Naive B cell (primary cell): ENCODE results near the gene TMEM145. TPM values are rescaled to one million over a fixed set of nuclear protein-coding genes. Genes with fewer than 3 reads are reported as not detected.

Source experiments
- ATAC-seq, 2 donors: fragments of 150-1000 bp; cut with Tn5 transposase; 2 replicates each; pipeline ENCODE4 v1.10.0; 2021; ENCODE audit warnings: low read depth in 2 of 2, mild to moderate bottlenecking in 2 of 2, moderate library complexity in 2 of 2
- DNase-seq: peaks from one replicate; pipeline ENCODE4 v3.0.0; 2022
- H3K27ac Mint-ChIP-seq, 6 donors: one replicate each; pipeline ENCODE4 v1.8.0; 2020 to 2022; ENCODE audit warnings: mild to moderate bottlenecking in 6 of 6, mixed read lengths in 6 of 6, moderate library complexity in 5 of 6, inconsistent platforms in 2 of 6
- H3K27me3 Mint-ChIP-seq, 3 donors: one replicate each; pipeline ENCODE4 v1.8.0; 2021 to 2022; ENCODE audit warnings: mixed read lengths in 3 of 3, mild to moderate bottlenecking in 1 of 3
- H3K36me3 Mint-ChIP-seq, 2 donors: one replicate each; pipeline ENCODE4 v1.8.0; 2020 to 2022; ENCODE audit warnings: mixed read lengths in 2 of 2, inconsistent platforms in 1 of 2, mild to moderate bottlenecking in 1 of 2
- H3K4me1 Mint-ChIP-seq, 3 donors: one replicate each; pipeline ENCODE4 v1.8.0; 2020 to 2022; ENCODE audit warnings: mixed read lengths in 3 of 3, inconsistent platforms in 1 of 3, mild to moderate bottlenecking in 1 of 3, moderate library complexity in 1 of 3
- H3K4me3 Mint-ChIP-seq, 8 donors: one replicate each; pipeline ENCODE4 v1.8.0; 2020 to 2022; ENCODE audit warnings: mild to moderate bottlenecking in 8 of 8, mixed read lengths in 8 of 8, moderate library complexity in 8 of 8, inconsistent platforms in 2 of 8
- H3K9me3 Mint-ChIP-seq, 7 donors: one replicate each; pipeline ENCODE4 v1.8.0; 2020 to 2022; ENCODE audit warnings: mixed read lengths in 7 of 7, mild to moderate bottlenecking in 5 of 7, inconsistent platforms in 2 of 7, moderate library complexity in 1 of 7
- polyA plus RNA-seq, 6 donors: library from polyadenylated mRNA; unstranded; fragments of 300-500 nt; fragmentation: Illumina TruSeq; gene quantifications; one replicate each; pipeline ENCODE4 v1.2.3, GENCODE V29; 2021; ENCODE audit warnings: low read depth in 6 of 6

Gene TMEM145
- polyA plus RNA-seq, 6 donors from 2014 or later = not detected

- Mint-ChIP-seq H3K27me3 (no peaks in the 10 kb centered on the region), H3K27ac (peak overlapping the region in 3 of 6 donors; percentile 60 to 91 (median 81)), H3K9me3 (no peaks in the 10 kb centered on the region), H3K36me3 (peaks cover 0 to 15% of the 10 kb centered on the region in 2 donors), H3K4me1 (peaks cover 21 to 33% (median 30%) of the 10 kb centered on the region in 3 donors), H3K4me3 (no peak overlapping the region)
- DNase-seq = no peak
- ATAC-seq = no peak
Observed at GRCh38 chr19:42288387-42288786, 24.7 kb upstream of the TMEM145 start.

DNA sequence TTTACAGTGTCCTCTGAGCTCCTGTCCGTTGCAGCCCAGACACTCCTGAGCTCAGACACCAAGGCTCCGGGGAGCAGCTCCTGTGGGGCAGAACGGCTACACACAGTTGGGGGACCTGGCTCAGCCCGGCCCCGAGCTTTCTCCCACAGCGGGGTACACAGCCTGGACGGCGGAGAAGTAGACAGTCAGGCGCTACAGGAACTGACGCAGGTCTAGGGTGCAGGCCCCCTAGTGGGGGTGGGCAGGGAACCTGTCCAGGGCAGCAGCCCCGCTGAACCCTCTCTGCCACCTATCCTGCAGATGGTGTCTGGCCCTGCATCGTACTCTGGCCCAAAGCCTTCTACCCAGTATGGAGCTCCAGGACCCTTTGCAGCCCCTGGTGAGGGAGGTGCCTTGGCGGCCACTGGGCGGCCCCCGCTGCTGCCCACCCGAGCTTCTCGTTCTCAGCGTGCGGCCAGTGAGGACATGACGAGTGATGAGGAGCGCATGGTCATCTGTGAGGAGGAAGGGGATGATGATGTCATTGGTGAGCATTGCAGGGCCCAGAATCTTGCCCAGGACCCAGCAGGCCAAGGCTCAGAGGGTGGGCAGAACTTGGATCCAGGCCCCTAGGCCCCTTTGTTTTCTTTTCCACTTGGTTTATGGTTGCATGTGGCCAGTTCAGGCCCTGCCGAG, 24.1 kb upstream of the TMEM145 start:
- no peaks in the 10 kb centered on the region for H3K27me3 Mint-ChIP-seq
- H3K9me3 Mint-ChIP-seq = no peaks in the 10 kb centered on the region
- ATAC-seq = no peak
- peak overlapping the region in 2 of 6 donors; percentile 22 to 70 for H3K27ac Mint-ChIP-seq
- H3K4me3 Mint-ChIP-seq = no peak overlapping the region
- H3K36me3 Mint-ChIP-seq = peaks cover 0 to 21% of the 10 kb centered on the region in 2 donors
- H3K4me1 Mint-ChIP-seq = peaks cover 21 to 34% (median 30%) of the 10 kb centered on the region in 3 donors
- no peak for DNase-seq

DNA sequence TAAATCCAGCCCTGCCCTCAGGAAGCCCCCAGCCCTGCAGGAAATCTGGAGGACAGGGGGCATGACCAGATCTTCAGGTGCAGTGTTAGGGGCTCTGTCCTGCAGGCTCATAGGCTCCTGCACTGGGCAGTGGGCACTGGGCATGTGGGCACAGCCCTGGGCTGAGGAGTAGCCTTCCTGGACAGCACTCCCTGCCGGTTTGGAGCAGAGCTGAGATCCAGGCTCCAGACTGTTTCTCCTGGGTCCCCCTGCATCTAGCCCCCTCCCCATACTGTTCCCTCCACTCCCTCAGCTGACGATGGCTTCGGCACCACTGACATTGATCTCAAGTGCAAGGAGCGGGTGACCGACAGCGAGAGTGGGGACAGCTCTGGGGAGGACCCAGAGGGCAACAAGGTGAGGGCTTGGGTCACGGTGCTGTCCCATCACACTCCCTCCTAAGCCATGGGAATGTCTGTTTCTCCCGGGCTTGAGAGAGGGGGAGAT, 23.5 kb upstream of the TMEM145 start:
- H3K4me1 Mint-ChIP-seq = peaks cover 21 to 32% (median 30%) of the 10 kb centered on the region in 3 donors
- no peaks in the 10 kb centered on the region for H3K9me3 Mint-ChIP-seq
- ATAC-seq (no peak), DNase-seq (no peak)
- H3K27me3 Mint-ChIP-seq = no peaks in the 10 kb centered on the region
- no peak overlapping the region for H3K4me3 Mint-ChIP-seq
- H3K27ac Mint-ChIP-seq = peak overlapping the region in 1 of 6 donors; percentile 22
- peaks cover 0 to 23% of the 10 kb centered on the region in 2 donors for H3K36me3 Mint-ChIP-seq

- Mint-ChIP-seq H3K27me3 (no peaks in the 10 kb centered on the region), H3K36me3 (peaks cover 0 to 23% of the 10 kb centered on the region in 2 donors), H3K9me3 (no peaks in the 10 kb centered on the region), H3K27ac (no peak overlapping the region), H3K4me1 (peaks cover 15 to 27% (median 24%) of the 10 kb centered on the region in 3 donors), H3K4me3 (no peak overlapping the region)
- ATAC-seq (no peak), DNase-seq (no peak)
Observed at GRCh38 chr19:42290136-42290522, 23.0 kb upstream of the TMEM145 start.

DNA sequence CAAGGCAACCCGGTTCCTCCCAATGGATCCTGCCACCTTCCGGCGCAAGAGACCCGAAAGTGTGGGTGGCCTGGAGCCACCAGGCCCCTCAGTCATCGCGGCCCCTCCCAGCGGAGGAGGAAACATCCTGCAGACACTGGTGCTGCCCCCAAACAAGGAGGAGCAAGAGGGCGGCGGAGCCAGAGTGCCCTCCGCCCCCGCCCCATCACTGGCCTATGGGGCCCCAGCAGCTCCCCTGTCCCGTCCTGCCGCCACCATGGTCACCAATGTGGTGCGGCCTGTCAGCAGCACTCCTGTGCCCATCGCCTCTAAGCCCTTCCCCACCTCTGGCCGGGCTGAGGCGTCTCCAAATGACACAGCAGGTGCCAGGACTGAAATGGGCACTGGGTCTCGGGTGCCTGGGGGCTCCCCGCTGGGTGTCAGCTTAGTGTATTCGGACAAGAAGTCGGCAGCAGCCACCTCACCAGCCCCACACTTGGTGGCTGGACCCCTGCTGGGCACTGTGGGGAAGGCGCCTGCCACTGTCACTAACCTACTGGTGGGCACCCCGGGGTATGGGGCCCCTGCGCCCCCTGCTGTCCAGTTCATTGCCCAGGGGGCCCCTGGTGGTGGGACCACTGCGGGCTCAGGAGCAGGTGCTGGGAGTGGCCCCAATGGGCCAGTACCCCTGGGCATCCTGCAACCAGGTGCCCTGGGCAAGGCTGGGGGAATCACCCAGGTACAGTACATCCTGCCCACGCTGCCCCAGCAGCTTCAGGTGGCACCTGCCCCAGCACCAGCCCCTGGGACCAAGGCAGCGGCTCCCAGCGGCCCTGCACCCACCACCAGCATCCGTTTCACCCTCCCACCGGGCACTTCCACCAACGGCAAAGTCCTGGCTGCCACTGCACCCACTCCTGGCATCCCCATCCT, 22.3 kb upstream of the TMEM145 start:
- peaks cover 12 to 21% (median 18%) of the 10 kb centered on the region in 3 donors for H3K4me1 Mint-ChIP-seq
- H3K27ac Mint-ChIP-seq = peak overlapping the region in 4 of 6 donors; percentile 12 to 75 (median 36)
- no peak overlapping the region for H3K4me3 Mint-ChIP-seq
- no peaks in the 10 kb centered on the region for H3K9me3 Mint-ChIP-seq
- no peaks in the 10 kb centered on the region for H3K27me3 Mint-ChIP-seq
- ATAC-seq = peak; percentile 83 to 84
- H3K36me3 Mint-ChIP-seq = peaks cover 0 to 23% of the 10 kb centered on the region in 2 donors
- DNase-seq = peak; percentile 70

DNA sequence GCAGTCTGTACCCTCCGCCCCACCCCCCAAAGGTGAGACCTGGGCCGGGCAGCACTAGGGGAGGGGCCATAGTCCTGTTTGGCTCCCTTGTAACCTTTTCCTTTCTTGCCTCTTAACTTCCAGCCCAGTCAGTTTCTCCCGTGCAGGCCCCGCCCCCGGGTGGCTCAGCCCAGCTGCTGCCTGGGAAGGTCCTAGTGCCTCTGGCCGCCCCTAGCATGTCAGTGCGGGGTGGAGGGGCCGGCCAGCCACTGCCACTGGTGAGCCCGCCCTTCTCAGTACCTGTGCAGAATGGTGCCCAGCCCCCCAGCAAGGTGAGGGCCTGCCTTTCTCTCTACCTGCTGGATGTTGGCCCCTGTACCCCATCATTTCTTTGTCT, 21.7 kb upstream of the TMEM145 start:
- Mint-ChIP-seq H3K27me3 (no peaks in the 10 kb centered on the region), H3K4me3 (no peak overlapping the region), H3K27ac (peak overlapping the region in 2 of 6 donors; percentile 50 to 75), H3K36me3 (peaks cover 0 to 23% of the 10 kb centered on the region in 2 donors), H3K9me3 (no peaks in the 10 kb centered on the region), H3K4me1 (peaks cover 10 to 20% (median 15%) of the 10 kb centered on the region in 3 donors)
- ATAC-seq (no peak), DNase-seq (no peak)

DNA sequence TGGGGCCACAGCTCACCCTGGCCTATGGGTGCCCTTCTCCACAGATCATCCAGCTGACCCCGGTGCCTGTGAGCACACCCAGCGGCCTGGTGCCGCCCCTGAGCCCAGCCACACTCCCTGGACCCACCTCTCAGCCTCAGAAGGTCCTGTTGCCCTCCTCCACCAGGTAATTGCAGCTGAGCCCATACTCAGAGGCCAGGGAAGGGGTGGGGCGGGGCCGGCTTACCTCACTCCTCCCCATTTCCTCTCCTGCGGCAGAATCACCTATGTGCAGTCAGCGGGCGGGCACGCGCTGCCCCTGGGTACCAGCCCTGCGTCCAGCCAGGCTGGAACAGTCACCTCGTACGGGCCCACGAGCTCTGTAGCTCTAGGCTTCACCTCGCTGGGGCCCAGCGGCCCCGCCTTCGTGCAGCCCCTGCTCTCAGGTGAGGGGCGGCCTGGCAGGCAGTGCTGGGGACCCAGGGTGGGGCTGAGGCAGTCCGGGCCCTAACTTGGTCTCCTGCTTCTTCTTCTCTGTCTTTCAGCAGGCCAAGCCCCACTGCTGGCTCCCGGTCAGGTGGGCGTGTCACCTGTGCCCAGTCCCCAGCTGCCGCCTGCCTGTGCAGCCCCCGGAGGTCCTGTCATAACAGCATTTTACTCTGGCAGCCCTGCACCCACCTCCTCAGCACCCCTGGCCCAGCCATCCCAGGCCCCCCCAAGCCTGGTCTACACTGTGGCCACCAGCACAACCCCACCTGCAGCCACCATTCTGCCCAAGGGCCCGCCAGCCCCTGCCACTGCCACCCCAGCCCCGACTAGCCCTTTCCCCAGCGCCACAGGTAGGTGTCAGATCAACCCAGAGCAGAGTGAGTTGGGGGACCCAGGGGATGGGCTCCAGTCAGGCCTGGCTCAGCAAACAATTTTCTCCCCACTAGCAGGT, 20.8 kb upstream of the TMEM145 start:
- no peak for DNase-seq
- no peaks in the 10 kb centered on the region for H3K27me3 Mint-ChIP-seq
- H3K9me3 Mint-ChIP-seq = no peaks in the 10 kb centered on the region
- peaks cover 12 to 19% (median 15%) of the 10 kb centered on the region in 3 donors for H3K4me1 Mint-ChIP-seq
- ATAC-seq = no peak
- peaks cover 0 to 23% of the 10 kb centered on the region in 2 donors for H3K36me3 Mint-ChIP-seq
- H3K27ac Mint-ChIP-seq = peak overlapping the region in 2 of 6 donors; percentile 50 to 54
- no peak overlapping the region for H3K4me3 Mint-ChIP-seq

- DNase-seq (no peak), ATAC-seq (no peak)
- Mint-ChIP-seq H3K27me3 (no peaks in the 10 kb centered on the region), H3K4me3 (no peak overlapping the region), H3K9me3 (no peaks in the 10 kb centered on the region), H3K36me3 (peaks cover 0 to 23% of the 10 kb centered on the region in 2 donors), H3K27ac (peak overlapping the region in 1 of 6 donors; percentile 93), H3K4me1 (peaks cover 12 to 19% (median 15%) of the 10 kb centered on the region in 3 donors)
Observed at GRCh38 chr19:42292963-42293362, 20.1 kb upstream of the TMEM145 start.

DNA sequence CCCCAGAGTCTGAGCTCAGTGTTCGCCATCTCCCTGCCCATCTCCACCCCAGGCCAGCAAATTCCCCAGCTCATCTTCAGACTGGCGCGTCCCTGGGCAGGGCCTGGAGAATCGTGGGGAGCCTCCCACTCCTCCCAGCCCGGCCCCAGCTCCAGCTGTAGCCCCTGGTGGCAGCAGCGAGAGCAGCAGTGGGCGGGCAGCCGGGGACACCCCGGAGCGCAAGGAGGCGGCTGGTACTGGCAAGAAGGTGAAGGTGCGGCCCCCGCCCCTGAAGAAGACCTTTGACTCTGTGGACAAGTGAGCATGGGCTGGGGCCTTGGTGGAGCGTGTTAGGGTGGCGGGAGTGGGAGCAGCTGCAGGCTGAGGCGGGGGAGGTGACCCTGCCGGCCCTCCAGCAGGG, 19.6 kb upstream of the TMEM145 start:
- Mint-ChIP-seq H3K27me3 (no peaks in the 10 kb centered on the region), H3K4me3 (no peak overlapping the region), H3K27ac (peak overlapping the region in 1 of 6 donors; percentile 62), H3K4me1 (peaks cover 12 to 19% (median 15%) of the 10 kb centered on the region in 3 donors), H3K9me3 (no peaks in the 10 kb centered on the region), H3K36me3 (peaks cover 0 to 23% of the 10 kb centered on the region in 2 donors)
- ATAC-seq (no peak), DNase-seq (no peak)

GRCh38 chr19:42293948-42294347, 19.2 kb upstream of the TMEM145 start:
- no peaks in the 10 kb centered on the region for H3K27me3 Mint-ChIP-seq
- peaks cover 12 to 19% (median 15%) of the 10 kb centered on the region in 3 donors for H3K4me1 Mint-ChIP-seq
- peak overlapping the region in 2 of 6 donors; percentile 22 to 62 for H3K27ac Mint-ChIP-seq
- no peak overlapping the region for H3K4me3 Mint-ChIP-seq
- ATAC-seq = no peak
- H3K36me3 Mint-ChIP-seq = peaks cover 0 to 23% of the 10 kb centered on the region in 2 donors
- no peaks in the 10 kb centered on the region for H3K9me3 Mint-ChIP-seq
- no peak for DNase-seq

GRCh38 chr19:42294471-42295137, 18.5 kb upstream of the TMEM145 start:
- Mint-ChIP-seq H3K27me3 (no peaks in the 10 kb centered on the region), H3K36me3 (peaks cover 0 to 23% of the 10 kb centered on the region in 2 donors), H3K27ac (no peak overlapping the region), H3K9me3 (no peaks in the 10 kb centered on the region), H3K4me3 (no peak overlapping the region), H3K4me1 (peaks cover 12 to 19% (median 15%) of the 10 kb centered on the region in 3 donors)
- ATAC-seq (no peak), DNase-seq (no peak)

DNA sequence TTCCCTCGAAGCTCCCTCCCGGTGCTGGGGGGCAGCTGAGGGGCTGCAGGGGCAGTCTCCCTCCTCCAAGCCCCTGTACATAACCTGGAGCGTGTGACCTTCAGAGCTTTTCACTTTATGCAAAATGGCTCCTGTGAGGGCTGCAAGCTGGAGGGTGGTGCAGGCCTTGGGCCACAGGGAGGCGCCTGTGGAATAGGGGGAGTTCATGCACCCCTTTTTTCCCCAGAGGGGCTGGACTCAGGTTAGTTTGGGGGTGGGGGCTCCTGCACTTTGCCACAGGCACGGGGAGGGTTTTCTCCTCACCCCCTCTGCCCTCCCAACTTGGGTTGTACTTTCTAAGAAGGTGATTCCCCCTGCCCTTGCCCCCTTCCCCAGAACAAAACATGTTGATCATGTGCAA, 17.8 kb upstream of the TMEM145 start:
- Mint-ChIP-seq H3K9me3 (no peaks in the 10 kb centered on the region), H3K27me3 (no peaks in the 10 kb centered on the region), H3K36me3 (peaks cover 0 to 23% of the 10 kb centered on the region in 2 donors), H3K27ac (no peak overlapping the region), H3K4me3 (no peak overlapping the region), H3K4me1 (peaks cover 12 to 19% (median 15%) of the 10 kb centered on the region in 3 donors)
- ATAC-seq = no peak
- DNase-seq = no peak
